ENCODE measurements around the gene ZNF212. TPM values are rescaled to one million over a fixed set of nuclear protein-coding genes. Genes with fewer than 3 reads are reported as not detected.
"Not testable (repeated sequence)": the region's sequence is repeated elsewhere in the genome, so short reads cannot be mapped to it uniquely, and the experiment has no call there.

ZNF212 gene
- polyA plus RNA-seq, 1 of the 3 experiments (the other 2 are of a cell fraction) = 11.5 TPM

DNA sequence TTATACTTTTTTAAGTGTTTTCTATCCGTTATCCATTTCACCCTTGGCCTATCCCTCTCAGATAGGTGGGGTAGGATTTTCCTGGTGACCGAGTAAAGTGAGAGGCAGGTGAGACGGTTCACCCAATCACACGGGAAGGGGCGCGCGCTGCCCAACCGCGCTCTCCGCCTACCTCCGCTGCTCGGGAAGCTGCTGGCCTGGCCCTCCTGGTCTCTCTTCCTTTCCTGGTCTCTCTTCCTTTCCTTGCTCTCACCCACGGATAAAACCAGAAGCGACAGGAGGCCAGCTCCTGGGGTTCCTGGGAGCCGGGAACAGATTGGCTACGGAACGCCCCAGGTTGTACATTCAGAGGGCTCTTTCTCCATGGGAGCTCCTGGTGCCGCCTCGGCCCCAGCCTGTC lies 14.3 kb upstream of the ZNF212 start:
- no peaks in the 10 kb centered on the region for H3K9me3 ChIP-seq
- no peak overlapping the region for H3K27ac ChIP-seq (ENCODE audit: low read depth in 2 of 2, low read length in 1 of 2)
- H2AFZ ChIP-seq (ENCODE audit: low read depth) = no peak overlapping the region
- ChIA-PET CTCF (no interaction called here), POLR2A (no interaction called here)
- H3K4me2 ChIP-seq = no peak overlapping the region
- no peak for TF ChIP-seq TCF12 (IDR thresholded peaks at IDR 0.05)
- no peaks in the 10 kb centered on the region for H3K27me3 ChIP-seq (ENCODE audit: insufficient read depth)
- no peaks in the 10 kb centered on the region; a peak in 1 of 4 replicates for H3K4me1 ChIP-seq (ENCODE audit: control insufficient read depth in 1 of 2, insufficient read depth in 2 of 2, low read depth in 1 of 2, low read length in 1 of 2)
- no peaks in the 10 kb centered on the region for H4K20me1 ChIP-seq (ENCODE audit: insufficient read depth)
- H3K9ac ChIP-seq = no peak overlapping the region
- no peak overlapping the region for H3K4me3 ChIP-seq (ENCODE audit: low read depth in 2 of 2, low read length in 1 of 2)
- WGBS (ENCODE audit: low lambda C conversion rate) = 96% methylated on average over 18 of the region's 19 CpGs
- H3F3A ChIP-seq (replicated peaks; ENCODE audit: insufficient read depth) = peaks cover 4% of the 10 kb centered on the region
- no peaks in the 10 kb centered on the region for H3K9me2 ChIP-seq
- no peak for DNase-seq
- H3K79me2 ChIP-seq (ENCODE audit: insufficient read depth) = no peaks in the 10 kb centered on the region
- H3K36me3 ChIP-seq (replicated peaks in 1 of 2; ENCODE audit: control insufficient read depth in 1 of 2, insufficient read depth in 2 of 2, low read length in 1 of 2) = peaks cover 18 to 42% of the 10 kb centered on the region in 2 experiments

DNA sequence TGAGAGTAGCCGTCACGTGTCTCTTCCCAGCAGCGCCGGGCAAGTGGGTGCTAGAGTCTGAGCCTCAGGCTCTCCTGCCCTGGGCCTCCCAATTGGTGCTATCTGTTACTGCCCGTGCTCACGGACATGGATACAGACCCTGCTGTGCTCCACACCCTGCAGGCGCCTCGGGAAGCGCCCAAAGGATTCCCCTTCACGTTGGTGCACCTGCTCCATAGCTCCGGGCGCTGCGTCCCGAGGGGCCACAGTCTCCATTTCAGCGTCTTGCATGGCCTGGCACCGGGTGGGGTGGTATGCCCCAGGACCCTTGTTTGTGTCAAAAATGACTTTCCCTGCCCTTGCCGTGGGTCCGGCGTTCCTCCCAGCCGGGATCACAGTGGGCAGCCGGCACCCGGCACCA lies 13.8 kb upstream of the ZNF212 start:
- no peaks in the 10 kb centered on the region for H3K27me3 ChIP-seq (ENCODE audit: insufficient read depth)
- peaks cover 4% of the 10 kb centered on the region for H3F3A ChIP-seq (replicated peaks; ENCODE audit: insufficient read depth)
- no peaks in the 10 kb centered on the region for H3K9me2 ChIP-seq
- ChIA-PET CTCF (no interaction called here), POLR2A (no interaction called here)
- H3K79me2 ChIP-seq (ENCODE audit: insufficient read depth) = no peaks in the 10 kb centered on the region
- no peak overlapping the region for H3K9ac ChIP-seq
- H2AFZ ChIP-seq (ENCODE audit: low read depth) = no peak overlapping the region
- H3K4me3 ChIP-seq (ENCODE audit: low read depth in 2 of 2, low read length in 1 of 2) = no peak overlapping the region
- TF ChIP-seq, protein P1, sequence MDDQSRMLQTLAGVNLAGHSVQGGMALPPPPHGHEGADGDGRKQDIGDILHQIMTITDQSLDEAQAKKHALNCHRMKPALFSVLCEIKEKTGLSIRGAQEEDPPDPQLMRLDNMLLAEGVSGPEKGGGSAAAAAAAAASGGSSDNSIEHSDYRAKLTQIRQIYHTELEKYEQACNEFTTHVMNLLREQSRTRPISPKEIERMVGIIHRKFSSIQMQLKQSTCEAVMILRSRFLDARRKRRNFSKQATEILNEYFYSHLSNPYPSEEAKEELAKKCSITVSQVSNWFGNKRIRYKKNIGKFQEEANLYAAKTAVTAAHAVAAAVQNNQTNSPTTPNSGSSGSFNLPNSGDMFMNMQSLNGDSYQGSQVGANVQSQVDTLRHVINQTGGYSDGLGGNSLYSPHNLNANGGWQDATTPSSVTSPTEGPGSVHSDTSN (IDR thresholded peaks at IDR 0.05) = no peak
- TF ChIP-seq, protein P2, sequence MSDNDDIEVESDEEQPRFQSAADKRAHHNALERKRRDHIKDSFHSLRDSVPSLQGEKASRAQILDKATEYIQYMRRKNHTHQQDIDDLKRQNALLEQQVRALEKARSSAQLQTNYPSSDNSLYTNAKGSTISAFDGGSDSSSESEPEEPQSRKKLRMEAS (IDR thresholded peaks at IDR 0.05; ENCODE audit: low read depth) = no peak
- TF ChIP-seq GATA2 (CRISPR knock-in tag; IDR thresholded peaks at IDR 0.05) (no peak), YY1 (IDR thresholded peaks at IDR 0.05; ENCODE audit: low read depth) (no peak), RCOR1 (IDR thresholded peaks at IDR 0.05; ENCODE audit: low read length) (no peak), JUND (IDR thresholded peaks at IDR 0.05) (no peak), TEAD4 (IDR thresholded peaks at IDR 0.05; ENCODE audit: borderline replicate concordance, insufficient read depth) (no peak), SIN3A (IDR thresholded peaks at IDR 0.05; ENCODE audit: borderline replicate concordance, low read depth, low read length) (no peak), EZH2phosphoT487 (IDR thresholded peaks at IDR 0.05; ENCODE audit: borderline replicate concordance, low read depth) (no peak), NRF1 (IDR thresholded peaks at IDR 0.05; ENCODE audit: low read depth, low read length) (no peak)
- TF ChIP-seq, protein P3, sequence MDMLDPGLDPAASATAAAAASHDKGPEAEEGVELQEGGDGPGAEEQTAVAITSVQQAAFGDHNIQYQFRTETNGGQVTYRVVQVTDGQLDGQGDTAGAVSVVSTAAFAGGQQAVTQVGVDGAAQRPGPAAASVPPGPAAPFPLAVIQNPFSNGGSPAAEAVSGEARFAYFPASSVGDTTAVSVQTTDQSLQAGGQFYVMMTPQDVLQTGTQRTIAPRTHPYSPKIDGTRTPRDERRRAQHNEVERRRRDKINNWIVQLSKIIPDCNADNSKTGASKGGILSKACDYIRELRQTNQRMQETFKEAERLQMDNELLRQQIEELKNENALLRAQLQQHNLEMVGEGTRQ (IDR thresholded peaks at IDR 0.05; ENCODE audit: borderline replicate concordance, low read depth, low read length) = no peak
- H4K20me1 ChIP-seq (ENCODE audit: insufficient read depth) = no peaks in the 10 kb centered on the region
- no peaks in the 10 kb centered on the region; a peak in 1 of 4 replicates for H3K4me1 ChIP-seq (ENCODE audit: control insufficient read depth in 1 of 2, insufficient read depth in 2 of 2, low read depth in 1 of 2, low read length in 1 of 2)
- H3K4me2 ChIP-seq = no peak overlapping the region
- 92% methylated on average over 22 of the region's 22 CpGs for WGBS (ENCODE audit: low lambda C conversion rate)
- DNase-seq = no peak
- H3K9me3 ChIP-seq = no peaks in the 10 kb centered on the region
- no peak overlapping the region for H3K27ac ChIP-seq (ENCODE audit: low read depth in 2 of 2, low read length in 1 of 2)
- H3K36me3 ChIP-seq (replicated peaks in 1 of 2; ENCODE audit: control insufficient read depth in 1 of 2, insufficient read depth in 2 of 2, low read length in 1 of 2) = peaks cover 17 to 37% of the 10 kb centered on the region in 2 experiments

DNA sequence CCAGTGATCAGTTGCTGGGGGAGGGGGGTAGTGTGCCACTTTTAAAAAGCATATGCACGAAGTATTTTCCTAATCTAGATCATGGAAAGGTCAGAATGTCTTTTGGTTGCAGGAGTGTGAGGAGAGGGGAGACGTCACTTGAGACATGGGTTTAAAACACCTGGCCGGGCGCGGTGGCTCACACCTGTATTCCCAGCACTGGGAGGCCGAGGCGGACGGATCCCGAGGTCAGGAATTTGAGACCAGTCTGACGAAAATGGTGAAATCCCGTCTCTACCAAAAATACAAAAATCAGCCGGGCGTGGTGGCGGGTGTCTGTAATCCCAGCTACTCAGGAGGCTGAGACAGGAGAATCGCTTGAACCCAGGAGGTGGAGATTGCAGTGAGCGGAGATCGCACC lies 13.1 kb upstream of the ZNF212 start:
- CTCF ChIA-PET = interaction anchor here (0.9 kb wide), 1 partner anchor 79 kb away, joined by 3 read pairs; the partner anchor contains the start of gene ZNF398
- H3F3A ChIP-seq (replicated peaks; ENCODE audit: insufficient read depth) = not testable (repeated sequence)

More for the DNA sequence above, 13.1 kb upstream of the ZNF212 start:
- H4K20me1 ChIP-seq (ENCODE audit: insufficient read depth); H3K9ac ChIP-seq; H3K9me2 ChIP-seq; H3K79me2 ChIP-seq (ENCODE audit: insufficient read depth); H3K27me3 ChIP-seq (ENCODE audit: insufficient read depth); H3K4me1 ChIP-seq (ENCODE audit: control insufficient read depth in 1 of 2, insufficient read depth in 2 of 2, low read depth in 1 of 2, low read length in 1 of 2); DNase-seq; H3K4me3 ChIP-seq (ENCODE audit: low read depth in 2 of 2, low read length in 1 of 2); H3K4me2 ChIP-seq; H3K27ac ChIP-seq (ENCODE audit: low read depth in 2 of 2, low read length in 1 of 2); H2AFZ ChIP-seq (ENCODE audit: low read depth); POLR2A ChIA-PET; H3K9me3 ChIP-seq: not testable (repeated sequence)
- WGBS (ENCODE audit: low lambda C conversion rate) = 97% methylated on average over 17 of the region's 17 CpGs
- peaks cover 17 to 32% of the 10 kb centered on the region in 2 experiments for H3K36me3 ChIP-seq (replicated peaks in 1 of 2; ENCODE audit: control insufficient read depth in 1 of 2, insufficient read depth in 2 of 2, low read length in 1 of 2)

Data from SK-N-SH (cell line).